Neural crest cell (in vitro differentiated cells): ENCODE results near the gene NHSL2. TPM values are rescaled to one million over a fixed set of nuclear protein-coding genes. Genes with fewer than 3 reads are reported as not detected.

ENCODE experiments used
- DNase-seq: peaks from one replicate; pipeline ENCODE4 v3.0.0; 2021; ENCODE audit warnings: low read depth, mixed read lengths, low spot score
- H3K27ac Mint-ChIP-seq: one replicate; pipeline ENCODE4 v1.8.0; 2021; ENCODE audit warnings: mild to moderate bottlenecking, mixed read lengths; ENCODE audit not compliant: unreplicated experiment
- H3K27me3 Mint-ChIP-seq: 2 replicates; pipeline ENCODE4 v1.8.0; 2021; ENCODE audit warnings: low read depth, mild to moderate bottlenecking, mixed read lengths
- H3K36me3 Mint-ChIP-seq: 2 replicates; pipeline ENCODE4 v1.8.0; 2021; ENCODE audit warnings: low read depth, mild to moderate bottlenecking, mixed read lengths
- H3K4me1 Mint-ChIP-seq: 2 replicates; pipeline ENCODE4 v1.8.0; 2021; ENCODE audit warnings: mixed read lengths
- H3K4me3 Mint-ChIP-seq: one replicate; pipeline ENCODE4 v1.8.0; 2021; ENCODE audit warnings: mild to moderate bottlenecking, mixed read lengths
- H3K9me3 Mint-ChIP-seq: 2 replicates; pipeline ENCODE4 v1.8.0; 2021; ENCODE audit warnings: mixed read lengths
- CTCF ChIP-seq: fragments of 200-600 bp; sonication (generic); conservative IDR thresholded peaks from 2 replicates; pipeline ENCODE4 v1.5.0; 2021; ENCODE audit warnings: antibody characterized with exemption, mild to moderate bottlenecking
- total RNA-seq: library from RNA; stranded (reverse); gene quantifications from 2 replicates; pipeline ENCODE4 v1.2.1, GENCODE V29; 2021

The NHSL2 gene
- total RNA-seq, 1 donor from 2014 or later = 9.9 TPM

- no peak overlapping the region for H3K27ac Mint-ChIP-seq
- no peaks in the 10 kb centered on the region for H3K36me3 Mint-ChIP-seq
- H3K9me3 Mint-ChIP-seq = no peaks in the 10 kb centered on the region
- no peaks in the 10 kb centered on the region for H3K27me3 Mint-ChIP-seq
- H3K4me1 Mint-ChIP-seq = peaks cover 6% of the 10 kb centered on the region
- no peak for TF ChIP-seq CTCF
- no peak for DNase-seq
- no peak overlapping the region for H3K4me3 Mint-ChIP-seq
Measured at GRCh38 chrX:71923516-71923915, 12.9 kb downstream of the NHSL2 start.

GRCh38 chrX:71927040-71927439 is 16.4 kb downstream of the NHSL2 start:
- Mint-ChIP-seq H3K36me3 (no peaks in the 10 kb centered on the region), H3K4me1 (no peaks in the 10 kb centered on the region), H3K27ac (no peak overlapping the region), H3K9me3 (peaks cover 7% of the 10 kb centered on the region), H3K27me3 (no peaks in the 10 kb centered on the region), H3K4me3 (no peak overlapping the region)
- TF ChIP-seq CTCF = no peak
- DNase-seq = no peak

GRCh38 chrX:71928856-71929255 is 18.2 kb downstream of the NHSL2 start:
- Mint-ChIP-seq H3K27ac (no peak overlapping the region), H3K4me3 (no peak overlapping the region), H3K4me1 (peaks cover under 1% of the 10 kb centered on the region), H3K27me3 (no peaks in the 10 kb centered on the region), H3K9me3 (peaks cover 7% of the 10 kb centered on the region), H3K36me3 (no peaks in the 10 kb centered on the region)
- no peak for TF ChIP-seq CTCF
- DNase-seq = no peak

- Mint-ChIP-seq H3K4me3 (no peak overlapping the region), H3K27me3 (no peaks in the 10 kb centered on the region), H3K4me1 (peaks cover 14% of the 10 kb centered on the region), H3K36me3 (no peaks in the 10 kb centered on the region), H3K27ac (no peak overlapping the region), H3K9me3 (peaks cover 10% of the 10 kb centered on the region)
- DNase-seq = no peak
- TF ChIP-seq CTCF = no peak
Measured at GRCh38 chrX:71930298-71930697, 19.7 kb downstream of the NHSL2 start.

GRCh38 chrX:71935476-71935875 is 24.8 kb downstream of the NHSL2 start:
- Mint-ChIP-seq H3K4me3 (no peak overlapping the region), H3K4me1 (peaks cover 30% of the 10 kb centered on the region), H3K27ac (no peak overlapping the region), H3K36me3 (peaks cover 4% of the 10 kb centered on the region), H3K9me3 (peaks cover 7% of the 10 kb centered on the region), H3K27me3 (no peaks in the 10 kb centered on the region)
- no peak for TF ChIP-seq CTCF
- DNase-seq = no peak

DNA sequence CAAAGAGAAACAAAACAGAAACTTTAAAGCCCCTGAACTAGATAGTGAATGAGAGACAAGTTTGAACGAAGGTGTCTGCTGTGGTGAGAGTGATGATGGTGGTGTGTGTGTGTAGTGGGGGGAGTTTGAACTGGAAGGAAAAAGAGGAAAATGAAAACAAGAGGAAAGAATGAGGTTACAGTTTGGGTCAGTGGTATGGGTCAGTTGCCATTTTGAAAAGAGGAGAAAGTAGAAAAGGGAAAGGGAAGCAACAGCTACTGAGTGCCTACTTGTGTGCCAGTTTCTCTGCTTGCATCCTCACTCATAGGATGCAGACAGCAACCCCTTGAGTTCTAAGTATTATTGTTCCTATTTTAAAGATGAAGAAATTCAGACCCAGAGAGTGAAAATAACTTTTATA is 26.0 kb downstream of the NHSL2 start:
- H3K36me3 Mint-ChIP-seq = peaks cover 4% of the 10 kb centered on the region
- DNase-seq = no peak
- H3K27ac Mint-ChIP-seq = no peak overlapping the region
- no peak overlapping the region for H3K4me3 Mint-ChIP-seq
- peaks cover 30% of the 10 kb centered on the region for H3K4me1 Mint-ChIP-seq
- no peak for TF ChIP-seq CTCF
- H3K9me3 Mint-ChIP-seq = peaks cover 3% of the 10 kb centered on the region
- no peaks in the 10 kb centered on the region for H3K27me3 Mint-ChIP-seq
